GM12872 (cell line): ENCODE measurements around the gene F2RL1.
A peak's percentile ranks its signal among the peaks of the same experiment; 100 is the strongest.

Experiments used
- TF ChIP-seq, protein P1 (sequence below): IDR thresholded peaks from 3 replicates; pipeline ENCODE4 v1.5.1; 2011; ENCODE audit warnings: low read depth, mild to moderate bottlenecking, low read length, moderate library complexity; ENCODE audit not compliant: insufficient read depth

F2RL1 gene

DNA sequence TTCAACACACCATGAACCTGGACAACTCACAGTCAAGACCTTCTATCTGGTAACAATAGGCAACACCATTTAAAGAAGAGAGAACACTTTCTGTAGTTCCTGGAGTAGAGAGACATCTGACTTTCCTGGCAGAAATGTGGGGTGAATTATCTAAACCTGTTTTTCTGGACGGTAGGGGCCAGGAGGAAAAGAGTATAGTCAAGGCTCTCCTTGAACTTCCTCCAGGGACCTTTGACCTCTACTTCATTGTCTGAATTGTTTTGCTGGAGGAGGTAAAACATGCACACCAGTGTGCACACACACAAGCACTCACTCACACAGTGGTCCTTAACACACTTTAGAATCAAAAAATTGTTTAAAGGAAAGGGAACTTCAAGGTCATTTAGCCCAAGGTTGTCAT is 44.2 kb downstream of the F2RL1 start:
- TF ChIP-seq, protein P1, sequence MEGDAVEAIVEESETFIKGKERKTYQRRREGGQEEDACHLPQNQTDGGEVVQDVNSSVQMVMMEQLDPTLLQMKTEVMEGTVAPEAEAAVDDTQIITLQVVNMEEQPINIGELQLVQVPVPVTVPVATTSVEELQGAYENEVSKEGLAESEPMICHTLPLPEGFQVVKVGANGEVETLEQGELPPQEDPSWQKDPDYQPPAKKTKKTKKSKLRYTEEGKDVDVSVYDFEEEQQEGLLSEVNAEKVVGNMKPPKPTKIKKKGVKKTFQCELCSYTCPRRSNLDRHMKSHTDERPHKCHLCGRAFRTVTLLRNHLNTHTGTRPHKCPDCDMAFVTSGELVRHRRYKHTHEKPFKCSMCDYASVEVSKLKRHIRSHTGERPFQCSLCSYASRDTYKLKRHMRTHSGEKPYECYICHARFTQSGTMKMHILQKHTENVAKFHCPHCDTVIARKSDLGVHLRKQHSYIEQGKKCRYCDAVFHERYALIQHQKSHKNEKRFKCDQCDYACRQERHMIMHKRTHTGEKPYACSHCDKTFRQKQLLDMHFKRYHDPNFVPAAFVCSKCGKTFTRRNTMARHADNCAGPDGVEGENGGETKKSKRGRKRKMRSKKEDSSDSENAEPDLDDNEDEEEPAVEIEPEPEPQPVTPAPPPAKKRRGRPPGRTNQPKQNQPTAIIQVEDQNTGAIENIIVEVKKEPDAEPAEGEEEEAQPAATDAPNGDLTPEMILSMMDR: no peak

- TF ChIP-seq, protein P1: no peak
These were observed 47.7 kb downstream of the F2RL1 start for GRCh38 chr5:76866503-76866902.

DNA sequence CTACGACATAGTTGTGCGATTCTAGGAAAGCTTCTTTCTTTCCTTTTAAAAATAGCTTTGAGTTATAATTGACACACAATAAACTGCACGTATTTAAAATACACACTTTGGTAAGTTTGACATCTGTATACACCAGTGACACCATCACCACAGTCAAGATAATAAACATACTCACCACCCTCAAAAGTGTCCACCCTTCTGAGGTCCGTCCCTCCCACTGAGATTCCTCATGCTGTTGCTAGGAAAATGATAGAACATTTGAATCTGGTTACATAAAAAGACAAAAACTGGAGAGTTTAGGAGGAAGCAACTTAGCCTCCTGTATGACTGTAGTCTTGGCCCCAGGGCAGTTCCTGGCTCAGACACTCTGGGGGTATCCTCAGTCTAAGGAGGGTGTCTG is 48.2 kb downstream of the F2RL1 start:
- TF ChIP-seq, protein P1: no peak

DNA sequence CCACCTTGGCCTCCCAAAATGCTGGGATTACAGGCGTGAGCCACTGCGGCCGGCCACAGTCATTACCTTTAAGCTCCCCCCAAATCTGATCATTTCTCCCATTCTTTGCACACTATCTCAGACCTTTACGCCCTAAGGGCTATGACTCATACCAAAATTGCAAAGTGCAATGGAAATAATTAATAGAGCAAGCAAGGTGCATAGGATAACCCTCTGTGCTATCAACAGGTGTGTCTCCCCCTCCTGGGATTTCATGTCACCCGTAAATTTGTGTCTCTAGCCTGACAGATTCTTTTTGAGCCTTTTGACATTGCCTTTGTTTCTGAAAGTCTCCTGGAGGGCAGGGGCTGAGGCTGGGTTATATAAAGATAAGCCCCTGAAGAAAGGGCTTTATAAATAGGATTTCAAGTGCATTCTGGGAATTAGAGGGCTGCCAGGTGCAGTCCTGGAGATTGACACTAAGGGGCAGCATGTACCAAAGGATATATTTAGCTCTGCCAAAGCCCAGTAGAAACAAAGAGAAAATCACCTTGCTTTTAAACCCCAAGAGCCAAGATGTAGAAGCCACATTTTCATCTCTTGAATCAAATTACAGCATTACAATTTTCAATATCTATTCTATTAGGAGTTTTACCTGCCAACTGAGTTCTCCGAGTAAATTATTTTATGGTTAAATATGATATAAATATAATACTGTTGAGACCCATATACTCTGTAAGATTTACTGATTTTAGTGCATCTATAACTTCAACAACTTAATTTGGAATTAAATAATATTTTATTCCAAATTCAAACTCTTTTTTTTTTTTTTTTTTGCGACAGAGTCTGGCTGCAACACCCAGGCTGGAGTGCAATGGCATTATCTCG is 49.2 kb downstream of the F2RL1 start:
- TF ChIP-seq, protein P1: peak; percentile 76

- TF ChIP-seq, protein P1: no peak
These were observed 51.2 kb downstream of the F2RL1 start for GRCh38 chr5:76870046-76870445.

DNA sequence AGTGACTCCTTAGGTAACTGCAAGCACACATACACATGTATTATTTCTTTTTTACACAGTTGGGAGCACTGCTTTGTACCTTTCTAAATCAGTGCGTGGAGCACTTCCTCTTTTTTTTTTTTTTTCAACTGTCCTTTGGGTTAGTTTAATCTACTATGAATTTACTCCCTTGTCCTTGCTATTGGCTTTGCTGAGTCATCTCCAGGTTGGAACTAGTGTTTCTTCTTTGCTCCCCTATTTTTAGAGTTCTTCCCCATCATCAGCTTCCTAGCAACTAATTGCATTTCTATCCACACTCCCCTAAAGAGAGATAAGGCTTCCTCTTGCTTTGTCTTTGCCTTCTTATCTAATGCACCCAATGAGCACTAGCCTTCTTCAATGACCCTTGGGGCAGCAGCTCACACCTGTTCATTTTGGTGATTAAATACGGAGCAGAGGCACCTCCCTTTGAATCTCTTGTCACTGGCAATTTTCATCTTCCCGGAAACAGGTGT is 55.3 kb downstream of the F2RL1 start:
- TF ChIP-seq, protein P1: no peak
